HepG2 (cell line): ENCODE data around the gene SBK2. TPM values are rescaled to one million over a fixed set of nuclear protein-coding genes. Genes with fewer than 3 reads are reported as not detected.
A peak's percentile ranks its signal among the peaks of the same experiment; 100 is the strongest.

Experiments
- AKNA ChIP-seq: sonication (generic); formaldehyde crosslinking; IDR thresholded peaks from 2 replicates; pipeline ENCODE4 v1.4.0; 2020; ENCODE audit warnings: missing genetic modification reagents, borderline replicate concordance
- BCL6 ChIP-seq: IDR thresholded peaks from 2 replicates; pipeline ENCODE4 v1.6.1; 2016; ENCODE audit warnings: missing genetic modification reagents, missing compliant biosample characterization
- HDAC1 ChIP-seq: sonication (generic); formaldehyde crosslinking; IDR thresholded peaks from 2 replicates; pipeline ENCODE4 v1.5.1; 2020; ENCODE audit warnings: mild to moderate bottlenecking, missing genetic modification reagents
- HMG20B ChIP-seq: conservative IDR thresholded peaks from 2 replicates; pipeline ENCODE4 v1.6.1; 2016; ENCODE audit warnings: missing genetic modification reagents, missing compliant biosample characterization
- HOMEZ ChIP-seq: IDR thresholded peaks from 2 replicates; pipeline ENCODE4 v1.6.1; 2016; ENCODE audit warnings: low read depth
- IRF2 ChIP-seq: IDR thresholded peaks from 2 replicates; pipeline ENCODE4 v1.6.1; 2018; ENCODE audit warnings: missing genetic modification reagents, missing compliant biosample characterization
- NFE2 ChIP-seq: sonication (generic); formaldehyde crosslinking; IDR thresholded peaks from 2 replicates; pipeline ENCODE4 v1.4.0; 2020; ENCODE audit warnings: missing genetic modification reagents
- ZFP62 ChIP-seq: sonication (generic); formaldehyde crosslinking; IDR thresholded peaks from 2 replicates; pipeline ENCODE4 v1.4.0; 2020; ENCODE audit warnings: missing genetic modification reagents
- ZFP82 ChIP-seq: sonication (generic); formaldehyde crosslinking; IDR thresholded peaks from 2 replicates; pipeline ENCODE4 v1.5.1; 2020; ENCODE audit warnings: mild to moderate bottlenecking, missing genetic modification reagents, borderline replicate concordance
- ZNF18 ChIP-seq: sonication (generic); formaldehyde crosslinking; IDR thresholded peaks from 2 replicates; pipeline ENCODE4 v1.8.0; 2022; ENCODE audit warnings: mild to moderate bottlenecking, missing genetic modification reagents; ENCODE audit not compliant: insufficient replicate concordance
- ZNF225 ChIP-seq: sonication (generic); formaldehyde crosslinking; IDR thresholded peaks from 2 replicates; pipeline ENCODE4 v1.4.0; 2020; ENCODE audit warnings: mild to moderate bottlenecking, missing genetic modification reagents
- ZNF431 ChIP-seq: sonication (generic); formaldehyde crosslinking; IDR thresholded peaks from 2 replicates; pipeline ENCODE4 v1.9.0; 2022; ENCODE audit warnings: missing genetic modification reagents, low read depth, mild to moderate bottlenecking, borderline replicate concordance
- ZNF501 ChIP-seq: sonication (generic); formaldehyde crosslinking; IDR thresholded peaks from 2 replicates; pipeline ENCODE4 v1.5.1; 2020; ENCODE audit warnings: mild to moderate bottlenecking, moderate library complexity, missing genetic modification reagents
- ZNF543 ChIP-seq: sonication (generic); formaldehyde crosslinking; IDR thresholded peaks from 2 replicates; pipeline ENCODE4 v1.4.0; 2020; ENCODE audit warnings: mild to moderate bottlenecking, missing genetic modification reagents
- polyA plus RNA-seq, 8 experiments: library from polyadenylated mRNA; depleted of rRNA in 3 of 8; stranded (reverse) in 7 of 8; unstranded in 1 of 8; fragments of >200 nt; fragmentation: Illumina TruSeq in 4 of 8; extraction: Trizol in 4 of 8; gene quantifications; 2 replicates each; pipeline versions ENCODE4 v1.2.1 to v1.2.3, GENCODE V29; 2011 to 2016; ENCODE audit warnings: low read depth in 4 of 8, missing spikeins in 1 of 8, mixed read lengths in 1 of 8; ENCODE audit not compliant: insufficient read depth in 1 of 8
- total RNA-seq, 5 experiments: library from RNA; depleted of rRNA; stranded (reverse); fragments of >200 nt; fragmentation: Illumina TruSeq; extraction: Trizol; gene quantifications; 2 replicates each; pipeline ENCODE4 v1.2.3, GENCODE V29; 2016; ENCODE audit warnings: low read depth in 1 of 5
- TF ChIP-seq, protein P1 (sequence below): sonication (generic); formaldehyde crosslinking; IDR thresholded peaks from 2 replicates; pipeline ENCODE4 v1.8.1; 2022; ENCODE audit warnings: mild to moderate bottlenecking, missing genetic modification reagents

Gene SBK2
- total and polyA plus RNA-seq, 2 of the 13 experiments (the other 11 are each of a cell fraction or from before 2014, with no cell fraction given), result 0.24 TPM; not detected in 1

DNA sequence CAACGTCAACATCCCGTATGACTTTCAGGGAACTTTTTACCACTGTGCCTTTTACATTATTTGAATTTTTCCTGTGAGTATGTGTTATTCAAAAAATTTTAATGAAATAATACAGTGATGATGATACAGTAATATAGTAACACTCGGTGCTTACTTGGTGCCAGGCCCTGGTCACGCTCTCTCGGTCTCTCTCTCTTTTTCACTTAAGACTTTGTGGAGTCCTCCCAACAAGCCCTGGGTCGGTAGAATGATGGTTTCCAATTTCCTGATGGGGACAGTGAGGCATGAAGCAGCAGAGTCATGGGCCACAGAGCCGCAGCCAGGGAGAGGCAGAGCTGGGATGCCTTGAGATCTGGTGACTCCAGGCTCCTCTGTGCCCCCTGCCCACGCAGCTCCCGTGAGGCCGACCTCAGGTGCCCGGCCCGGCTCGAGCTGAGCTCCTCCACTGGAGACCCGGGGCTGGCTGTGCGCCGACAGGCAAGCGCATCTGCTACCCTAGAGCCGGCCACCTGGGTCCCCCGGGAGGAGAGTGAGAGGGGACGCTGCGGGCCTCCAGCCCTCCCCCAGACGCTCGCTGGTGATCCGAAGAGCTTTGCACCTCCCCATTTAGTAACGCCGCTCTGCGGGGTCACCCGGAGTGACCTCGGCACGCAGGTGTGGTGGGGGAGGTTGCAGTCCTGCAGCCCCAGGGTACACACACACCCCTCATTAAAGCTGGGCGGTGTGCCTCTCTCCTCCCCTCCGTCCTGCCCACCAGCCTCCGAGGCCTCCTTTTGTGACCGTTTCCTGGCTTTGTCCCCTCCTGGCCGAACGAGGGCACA, 12.8 kb upstream of the SBK2 start (continued):
- TF ChIP-seq AKNA (CRISPR knock-in tag) (no peak), HMG20B (CRISPR knock-in tag) (no peak), ZNF18 (CRISPR knock-in tag) (no peak), NFE2 (CRISPR knock-in tag) (no peak), ZNF225 (no peak), ZNF431 (CRISPR knock-in tag) (no peak), ZNF543 (CRISPR knock-in tag) (0 out of 2 replicates have a peak, but pooled peaks have one; percentile 40), BCL6 (CRISPR knock-in tag) (peak; percentile 35; the same call in 1 of the 2 replicates), ZFP62 (CRISPR knock-in tag) (no peak), ZNF501 (CRISPR knock-in tag) (peak; percentile 21; the same call in 1 of the 2 replicates), HOMEZ (CRISPR knock-in tag) (no peak), IRF2 (CRISPR knock-in tag) (no peak), ZFP82 (CRISPR knock-in tag) (no peak), HDAC1 (peak; percentile 49)
- TF ChIP-seq, protein P1, sequence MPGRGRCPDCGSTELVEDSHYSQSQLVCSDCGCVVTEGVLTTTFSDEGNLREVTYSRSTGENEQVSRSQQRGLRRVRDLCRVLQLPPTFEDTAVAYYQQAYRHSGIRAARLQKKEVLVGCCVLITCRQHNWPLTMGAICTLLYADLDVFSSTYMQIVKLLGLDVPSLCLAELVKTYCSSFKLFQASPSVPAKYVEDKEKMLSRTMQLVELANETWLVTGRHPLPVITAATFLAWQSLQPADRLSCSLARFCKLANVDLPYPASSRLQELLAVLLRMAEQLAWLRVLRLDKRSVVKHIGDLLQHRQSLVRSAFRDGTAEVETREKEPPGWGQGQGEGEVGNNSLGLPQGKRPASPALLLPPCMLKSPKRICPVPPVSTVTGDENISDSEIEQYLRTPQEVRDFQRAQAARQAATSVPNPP (CRISPR knock-in tag), result no peak
